ENCODE data around the gene ARHGEF11. TPM values are rescaled to one million over a fixed set of nuclear protein-coding genes. Genes with fewer than 3 reads are reported as not detected.

Gene ARHGEF11
- total and polyA plus RNA-seq, 2 of the 4 experiments (the other 2 are of a cell fraction): 16.8 to 17.2 TPM

GRCh38 chr1:156885880-156886355, 159.6 kb downstream of the ARHGEF11 start:
- Histone ChIP-seq H3K9me1 (ENCODE audit: insufficient read depth, low read length) (no peaks in the 10 kb centered on the region), H4K5ac (ENCODE audit: low read depth, low read length) (no peak overlapping the region), H3K18ac (ENCODE audit: low read depth, low read length) (no peak overlapping the region), H3K4me2 (ENCODE audit: low read depth, low read length) (no peak overlapping the region), H4K8ac (ENCODE audit: low read depth in 2 of 2, low read length in 2 of 2) (no peak overlapping the region), H3K79me1 (ENCODE audit: low read depth in 1 of 2, low read length in 2 of 2) (no peaks in the 10 kb centered on the region), H3K9ac (ENCODE audit: low read depth, low read length) (no peak overlapping the region), H4K20me1 (ENCODE audit: insufficient read depth, low read length) (no peaks in the 10 kb centered on the region; the same call in 1 of the 2 replicates), H2BK20ac (ENCODE audit: low read depth, low read length) (no peak overlapping the region), H2BK15ac (ENCODE audit: low read depth, low read length) (no peak overlapping the region), H3K4ac (ENCODE audit: low read depth, low read length) (no peak overlapping the region), H3K9me3 (ENCODE audit: control insufficient read depth, insufficient read depth, low read length) (no peaks in the 10 kb centered on the region), H3K27ac (ENCODE audit: insufficient read depth, low read length) (no peak overlapping the region), H3K4me3 (ENCODE audit: insufficient read depth, low read depth, low read length) (no peak overlapping the region), H3K56ac (ENCODE audit: extremely low read depth, insufficient read depth, low read length) (no peak overlapping the region), H2AK5ac (ENCODE audit: low read depth, low read length) (no peak overlapping the region), H3K27me3 (ENCODE audit: control insufficient read depth, insufficient read depth, low read length) (peaks cover 78% of the 10 kb centered on the region), H3K4me1 (ENCODE audit: control insufficient read depth, insufficient read depth, low read length) (no peaks in the 10 kb centered on the region), H2AFZ (replicated peaks; ENCODE audit: low read length, poor library complexity) (no peak overlapping the region), H3K14ac (replicated peaks; ENCODE audit: low read depth, low read length) (no peak overlapping the region), H2BK5ac (ENCODE audit: low read depth, low read length, poor library complexity, severe bottlenecking) (no peak overlapping the region), H2AK9ac (replicated peaks; ENCODE audit: low read depth, low read length, poor library complexity) (no peak overlapping the region), H4K91ac (ENCODE audit: insufficient read depth, low read depth, low read length) (no peak overlapping the region), H2BK120ac (ENCODE audit: low read depth, low read length) (no peak overlapping the region), H3K23ac (ENCODE audit: low read depth, low read length) (no peak overlapping the region), H3K36me3 (ENCODE audit: control insufficient read depth, insufficient read depth, low read length) (no peaks in the 10 kb centered on the region)
- DNase-seq (no peak), ATAC-seq (ENCODE audit: low read depth) (no peak)
- in situ Hi-C loops (cut with MboI; ENCODE audit: low sequenced_read_pairs): loop anchor here (10.0 kb wide), 1 partner anchor 191 kb away; no protein-coding TSS in a partner anchor
- intact Hi-C loops (cut with micrococcal nuclease): no loop called here
- ChIA-PET CTCF (no interaction called here), POLR2A (ENCODE audit: unreplicated experiment) (no interaction called here)
- 73% methylated on average over 4 of the region's 13 CpGs; no CpG with 5 or more reads in 1 of the 2 experiments for WGBS, 2 experiments (ENCODE audit: extremely low coverage in 2 of 2, insufficient read length in 1 of 2)
- dilution Hi-C loops (cut with HindIII; ENCODE audit: low sequenced_read_pairs, unreplicated experiment): no loop called here
- TF ChIP-seq SMC3 (IDR thresholded peaks at IDR 0.05; ENCODE audit: low read depth, low read length) (no peak), MAFK (IDR thresholded peaks at IDR 0.05; ENCODE audit: low read depth, low read length) (no peak), CTCF (conservative IDR thresholded peaks at IDR 0.05; ENCODE audit: low read depth, low read length) (no peak), NFE2L2 (IDR thresholded peaks at IDR 0.05; ENCODE audit: low read depth, low read length) (no peak), CHD1 (IDR thresholded peaks at IDR 0.05; ENCODE audit: low read depth, low read length) (no peak), BHLHE40 (IDR thresholded peaks at IDR 0.05; ENCODE audit: low read depth, low read length) (no peak), MAZ (IDR thresholded peaks at IDR 0.05; ENCODE audit: borderline replicate concordance, low read depth, low read length) (no peak), POLR2A (IDR thresholded peaks at IDR 0.05; ENCODE audit: low read depth, low read length) (no peak), CEBPB (IDR thresholded peaks at IDR 0.05; ENCODE audit: low read depth, low read length) (no peak), RCOR1 (IDR thresholded peaks at IDR 0.05; ENCODE audit: insufficient replicate concordance, low read length) (no peak), RFX5 (IDR thresholded peaks at IDR 0.05; ENCODE audit: low read depth, low read length) (no peak), ELK1 (IDR thresholded peaks at IDR 0.05; ENCODE audit: borderline replicate concordance, low read depth, low read length) (no peak), USF2 (IDR thresholded peaks at IDR 0.05; ENCODE audit: low read depth, low read length) (no peak), RAD21 (IDR thresholded peaks at IDR 0.05; ENCODE audit: low read length) (no peak), MXI1 (IDR thresholded peaks at IDR 0.05; ENCODE audit: borderline replicate concordance, low read depth, low read length) (no peak)
- BruUV-seq (replicated peaks): no TSS peak

All from IMR-90 (cell line).